Transverse colon (tissue), 4 donors: ENCODE data around the gene CFAP97.

Experiments used
- CTCF ChIP-seq, 5 experiments: fragments of 200-600 bp in 3 of 5; fragments of 450-650 bp in 2 of 5; sonication (generic) in 3 of 5; IDR thresholded peaks; 1 replicate in 2 of 5; 2 replicates in 3 of 5; pipeline ENCODE4 v1.5.1; 2016 to 2017; ENCODE audit warnings: antibody characterized with exemption in 5 of 5, inconsistent platforms in 3 of 5, mild to moderate bottlenecking in 2 of 5, moderate library complexity in 1 of 5
- EP300 ChIP-seq: sonication (generic); formaldehyde crosslinking; IDR thresholded peaks from one replicate; pipeline ENCODE4 v1.6.1; 2017; ENCODE audit warnings: antibody characterized with exemption, low read depth
- POLR2AphosphoS5 ChIP-seq, 3 donors: sonication (generic); formaldehyde crosslinking; IDR thresholded peaks; one replicate each; pipeline ENCODE4 v1.6.1; 2016; ENCODE audit warnings: antibody characterized with exemption in 3 of 3

- TF ChIP-seq CTCF (IDR thresholded peaks at IDR 0.05) (no peak), EP300 (no peak), POLR2AphosphoS5 (IDR thresholded peaks at IDR 0.05) (no peak)
Observed at GRCh38 chr4:185237175-185237574, 33.4 kb upstream of the CFAP97 start.
